Astrocyte (in vitro differentiated cells and primary cell): ENCODE results near the gene CRY1.
"Not testable (repeated sequence)": the region's sequence is repeated elsewhere in the genome, so short reads cannot be mapped to it uniquely, and the experiment has no call there.

ENCODE experiments used
- CTCF ChIP-seq: IDR thresholded peaks from 2 replicates; pipeline ENCODE4 v1.5.1; 2011; ENCODE audit warnings: low read depth, mild to moderate bottlenecking, inconsistent platforms, low read length, moderate library complexity; ENCODE audit not compliant: insufficient read depth
- EZH2 ChIP-seq: IDR thresholded peaks from 2 replicates; pipeline ENCODE4 v1.6.1; 2012; ENCODE audit warnings: mild to moderate bottlenecking, low read length, inconsistent platforms; ENCODE audit not compliant: insufficient read depth

DNA sequence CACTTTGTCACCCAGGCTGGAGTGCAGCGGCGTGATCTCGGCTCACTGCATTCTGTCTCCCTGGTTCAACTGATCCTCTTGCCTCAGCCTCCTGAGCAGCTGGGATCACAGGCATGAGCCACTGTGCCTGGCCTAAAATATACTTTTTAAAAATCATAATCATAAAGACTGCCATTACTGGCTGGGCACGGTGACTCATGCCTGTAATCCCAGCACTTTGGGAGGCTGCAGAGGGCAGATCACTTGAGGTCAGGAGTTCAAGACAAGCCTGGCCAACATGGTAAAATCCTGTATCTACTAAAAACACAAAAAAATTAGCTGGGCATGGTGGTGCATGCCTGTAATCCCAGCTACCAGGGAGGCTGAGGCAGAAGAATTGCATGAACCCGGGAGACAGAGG, 20.1 kb downstream of the CRY1 start:
- TF ChIP-seq EZH2, CTCF: not testable (repeated sequence)
